Lower lobe of right lung (tissue), 2 donors: ENCODE measurements around the gene RGS6. TPM values are rescaled to one million over a fixed set of nuclear protein-coding genes. Genes with fewer than 3 reads are reported as not detected.

Source experiments
- ATAC-seq, 2 donors: fragments of 200-7000 bp; cut with Tn5 transposase; one replicate each; pipeline ENCODE4 v1.9.1; 2020 to 2022; ENCODE audit warnings: mild to moderate bottlenecking in 2 of 2, moderate library complexity in 2 of 2
- DNase-seq: peaks from one replicate; pipeline ENCODE4 v3.0.0-alpha.2; 2020
- H3K27ac ChIP-seq: fragments of 200-600 bp; one replicate; pipeline ENCODE4 v1.8.0; 2022
- H3K27me3 ChIP-seq: fragments of 200-600 bp; one replicate; pipeline ENCODE4 v1.8.0; 2022; ENCODE audit warnings: low read depth
- H3K36me3 ChIP-seq: fragments of 200-600 bp; one replicate; pipeline ENCODE4 v1.8.0; 2022; ENCODE audit warnings: mild to moderate bottlenecking
- H3K4me1 ChIP-seq: fragments of 200-600 bp; one replicate; pipeline ENCODE4 v1.8.0; 2022
- H3K4me3 ChIP-seq: fragments of 200-600 bp; one replicate; pipeline ENCODE4 v1.8.0; 2022; ENCODE audit warnings: mild to moderate bottlenecking
- H3K9me3 ChIP-seq: fragments of 200-600 bp; one replicate; pipeline ENCODE4 v1.8.0; 2022
- intact Hi-C: fragments of 100-400 bp; cut with DNase I; formaldehyde crosslinking; loops from one replicate; pipeline ENCODE4 v1.11.0; 2022
- total RNA-seq: library from RNA; stranded (reverse); fragmentation: NEBNext Ultra II Directional; extraction: Animal tissue kit (Norgen Biotek cat#: 25700); gene quantifications from one replicate; pipeline ENCODE4 v1.2.1, GENCODE V29; 2021
- TF ChIP-seq, protein P1 (sequence below): fragments of 200-600 bp; IDR thresholded peaks from one replicate; pipeline ENCODE4 v1.8.0; 2022; ENCODE audit warnings: antibody characterized with exemption, mild to moderate bottlenecking
- donor health status: DM: no; HTN: yes; CAD: no; lungs with severe emphysema.

The RGS6 gene
- total RNA-seq, 1 donor from 2014 or later, result 2.5 TPM

DNA sequence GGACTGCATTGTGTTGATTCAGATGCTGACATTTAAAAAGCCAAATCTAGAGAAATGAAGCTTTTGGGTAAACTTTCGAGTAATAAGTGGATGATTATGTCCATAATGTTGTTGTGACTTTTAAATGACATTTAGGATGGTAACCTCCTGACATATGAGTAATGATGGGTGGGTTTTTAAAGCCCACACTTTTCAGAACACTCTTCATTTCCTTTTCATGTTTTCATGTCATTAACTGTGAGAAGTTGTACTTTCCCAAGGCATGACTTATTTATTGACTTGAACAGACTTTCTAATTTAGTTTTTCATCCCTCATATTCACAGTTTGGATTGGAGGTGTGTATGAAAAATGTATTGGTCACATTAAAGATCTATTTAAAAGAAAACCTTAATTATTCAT, 35.5 kb downstream of the RGS6 start:
- TF ChIP-seq, protein P1, sequence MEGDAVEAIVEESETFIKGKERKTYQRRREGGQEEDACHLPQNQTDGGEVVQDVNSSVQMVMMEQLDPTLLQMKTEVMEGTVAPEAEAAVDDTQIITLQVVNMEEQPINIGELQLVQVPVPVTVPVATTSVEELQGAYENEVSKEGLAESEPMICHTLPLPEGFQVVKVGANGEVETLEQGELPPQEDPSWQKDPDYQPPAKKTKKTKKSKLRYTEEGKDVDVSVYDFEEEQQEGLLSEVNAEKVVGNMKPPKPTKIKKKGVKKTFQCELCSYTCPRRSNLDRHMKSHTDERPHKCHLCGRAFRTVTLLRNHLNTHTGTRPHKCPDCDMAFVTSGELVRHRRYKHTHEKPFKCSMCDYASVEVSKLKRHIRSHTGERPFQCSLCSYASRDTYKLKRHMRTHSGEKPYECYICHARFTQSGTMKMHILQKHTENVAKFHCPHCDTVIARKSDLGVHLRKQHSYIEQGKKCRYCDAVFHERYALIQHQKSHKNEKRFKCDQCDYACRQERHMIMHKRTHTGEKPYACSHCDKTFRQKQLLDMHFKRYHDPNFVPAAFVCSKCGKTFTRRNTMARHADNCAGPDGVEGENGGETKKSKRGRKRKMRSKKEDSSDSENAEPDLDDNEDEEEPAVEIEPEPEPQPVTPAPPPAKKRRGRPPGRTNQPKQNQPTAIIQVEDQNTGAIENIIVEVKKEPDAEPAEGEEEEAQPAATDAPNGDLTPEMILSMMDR, result no peak
- DNase-seq (no peak), ATAC-seq (no peak)

DNA sequence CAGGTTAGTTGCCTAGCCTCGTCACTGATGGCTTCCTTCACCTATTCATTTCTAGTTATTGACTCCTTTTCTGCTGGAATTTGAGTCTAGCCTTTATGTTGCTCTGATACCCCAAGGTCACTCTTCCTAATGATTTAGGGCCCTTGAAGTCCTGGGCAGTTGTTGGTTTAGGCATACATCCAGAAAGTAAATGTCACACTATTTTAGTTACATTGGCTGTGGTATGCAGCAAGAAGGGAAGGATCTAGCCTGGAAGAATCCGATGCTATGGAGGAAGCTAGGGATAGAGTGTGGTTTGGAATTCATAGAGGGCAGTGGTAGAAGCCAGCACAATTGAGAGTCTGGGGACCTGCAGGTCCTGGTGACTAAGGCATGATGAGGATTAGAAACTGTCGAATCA, 38.0 kb downstream of the RGS6 start:
- DNase-seq (no peak), ATAC-seq (no peak)
- Histone ChIP-seq H3K36me3 (no peaks in the 10 kb centered on the region), H3K9me3 (no peaks in the 10 kb centered on the region), H3K27me3 (no peaks in the 10 kb centered on the region), H3K4me3 (no peak overlapping the region), H3K27ac (no peak overlapping the region), H3K4me1 (no peaks in the 10 kb centered on the region)
- intact Hi-C loops, result no loop called here
- TF ChIP-seq, protein P1, result no peak

More for the DNA sequence above, 35.5 kb downstream of the RGS6 start:
- intact Hi-C loops, result no loop called here
- H3K36me3 ChIP-seq, result no peaks in the 10 kb centered on the region
- H3K27ac ChIP-seq, result no peak overlapping the region
- H3K4me1 ChIP-seq, result no peaks in the 10 kb centered on the region
- H3K9me3 ChIP-seq, result no peaks in the 10 kb centered on the region
- no peaks in the 10 kb centered on the region for H3K27me3 ChIP-seq
- H3K4me3 ChIP-seq, result no peak overlapping the region

DNA sequence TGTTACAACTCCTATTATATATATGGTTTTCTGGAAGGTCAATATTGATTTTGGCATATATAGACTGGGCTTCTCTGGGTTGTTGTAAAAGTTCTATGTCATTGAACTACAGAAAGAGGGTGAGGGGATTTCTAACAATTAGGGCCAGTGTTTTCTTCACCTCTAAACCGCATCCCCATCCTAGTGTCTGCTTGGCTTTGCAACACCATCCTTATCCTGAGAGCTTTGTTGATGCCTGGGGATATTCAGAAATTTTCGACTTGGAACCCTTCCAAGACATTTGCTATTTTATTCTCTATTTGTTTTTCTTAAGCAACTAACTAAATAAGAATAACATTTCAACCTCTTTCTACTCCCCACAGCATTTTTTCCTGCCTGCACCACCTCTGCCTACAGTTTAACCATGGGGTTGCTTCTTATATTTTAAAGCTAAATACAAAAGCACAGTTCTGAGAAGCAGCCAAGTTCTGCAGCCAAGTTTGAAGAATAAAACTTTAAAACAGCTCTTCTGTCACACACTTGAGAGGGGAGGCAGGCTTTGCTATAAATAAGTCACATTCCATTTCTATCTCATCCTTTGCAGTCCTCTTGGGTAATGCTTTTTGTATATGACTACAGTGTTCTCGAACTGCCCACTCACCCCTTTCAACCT, 53.4 kb downstream of the RGS6 start:
- DNase-seq, result no peak
- Histone ChIP-seq H3K27ac (no peak overlapping the region), H3K27me3 (no peaks in the 10 kb centered on the region), H3K4me3 (no peak overlapping the region), H3K36me3 (no peaks in the 10 kb centered on the region), H3K4me1 (peaks cover 6% of the 10 kb centered on the region), H3K9me3 (no peaks in the 10 kb centered on the region)
- TF ChIP-seq, protein P1, result no peak
- no peak for ATAC-seq
- intact Hi-C loops, result no loop called here

DNA sequence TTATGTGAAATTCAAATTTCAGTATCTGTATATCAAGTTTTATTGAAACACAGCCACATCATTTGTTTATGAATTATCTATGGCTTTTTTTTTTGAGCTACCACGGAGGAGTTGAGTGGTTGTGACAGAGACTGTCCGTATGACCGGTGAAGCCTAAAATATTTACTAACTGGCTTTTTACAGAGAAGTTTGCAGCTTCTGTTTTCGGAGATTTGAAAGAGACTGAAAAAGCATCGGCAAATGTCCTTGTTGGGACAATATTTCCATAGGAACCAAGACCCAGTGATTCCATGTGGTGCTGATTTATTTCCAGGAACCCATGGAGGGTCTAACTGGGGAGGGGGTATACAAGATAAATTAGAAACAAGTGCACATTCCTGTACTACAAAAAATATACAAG, 56.2 kb downstream of the RGS6 start:
- Histone ChIP-seq H3K9me3 (no peaks in the 10 kb centered on the region), H3K4me3 (no peak overlapping the region), H3K27me3 (no peaks in the 10 kb centered on the region), H3K36me3 (no peaks in the 10 kb centered on the region), H3K4me1 (peaks cover 6% of the 10 kb centered on the region), H3K27ac (no peak overlapping the region)
- ATAC-seq, result no peak
- no peak for DNase-seq
- TF ChIP-seq, protein P1, result no peak
- intact Hi-C loops, result no loop called here

DNA sequence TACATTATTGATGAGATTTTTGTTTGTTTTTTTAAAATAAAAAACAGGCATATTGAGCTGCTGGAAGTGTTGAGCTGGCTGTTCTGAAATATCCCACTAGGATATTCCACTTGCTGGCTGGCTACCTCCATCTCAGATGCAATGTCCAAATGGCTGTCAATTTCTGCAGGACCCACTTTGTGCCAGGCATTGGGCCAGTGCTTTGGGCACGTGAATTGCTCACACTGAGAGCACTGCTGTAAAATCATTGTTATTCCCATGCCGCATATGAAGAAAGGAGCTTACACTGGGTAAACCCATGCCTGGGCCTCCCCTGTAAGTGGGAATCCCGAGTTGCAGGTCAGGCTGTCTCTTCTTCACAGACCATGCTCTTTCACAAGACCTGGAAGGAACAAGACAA, 56.7 kb downstream of the RGS6 start:
- Histone ChIP-seq H3K4me3 (no peak overlapping the region), H3K27ac (no peak overlapping the region), H3K27me3 (no peaks in the 10 kb centered on the region), H3K9me3 (no peaks in the 10 kb centered on the region), H3K36me3 (no peaks in the 10 kb centered on the region), H3K4me1 (peaks cover 6% of the 10 kb centered on the region)
- TF ChIP-seq, protein P1, result no peak
- ATAC-seq (no peak), DNase-seq (no peak)
- intact Hi-C loops, result no loop called here

DNA sequence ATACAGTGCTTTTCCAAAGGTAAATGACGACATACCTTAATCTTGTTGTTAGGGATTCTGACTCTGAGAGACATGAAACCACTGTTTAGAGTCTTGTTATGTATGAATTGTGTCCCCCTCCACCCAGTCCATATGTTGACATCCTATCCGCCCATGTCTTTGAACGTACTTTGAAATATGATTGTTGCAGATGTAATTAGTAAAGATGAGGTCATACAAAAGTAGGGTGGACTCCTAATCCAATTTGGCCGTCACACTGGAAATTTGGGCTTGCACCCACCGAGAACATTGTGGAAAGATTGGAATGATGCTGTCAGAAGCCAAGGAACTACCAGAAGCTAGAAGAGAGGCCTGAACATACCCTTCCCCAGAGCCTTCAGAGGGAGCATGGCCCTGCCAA, 62.2 kb downstream of the RGS6 start:
- ATAC-seq, result no peak
- no peaks in the 10 kb centered on the region for H3K9me3 ChIP-seq
- TF ChIP-seq, protein P1, result no peak
- H3K27me3 ChIP-seq, result no peaks in the 10 kb centered on the region
- no peaks in the 10 kb centered on the region for H3K4me1 ChIP-seq
- no peaks in the 10 kb centered on the region for H3K36me3 ChIP-seq
- H3K27ac ChIP-seq, result no peak overlapping the region
- no peak overlapping the region for H3K4me3 ChIP-seq
- no peak for DNase-seq
- intact Hi-C loops, result no loop called here
